ENCODE measurements around the gene AMZ1.
"Not testable (repeated sequence)": the region's sequence is repeated elsewhere in the genome, so short reads cannot be mapped to it uniquely, and the experiment has no call there.

Gene AMZ1

DNA sequence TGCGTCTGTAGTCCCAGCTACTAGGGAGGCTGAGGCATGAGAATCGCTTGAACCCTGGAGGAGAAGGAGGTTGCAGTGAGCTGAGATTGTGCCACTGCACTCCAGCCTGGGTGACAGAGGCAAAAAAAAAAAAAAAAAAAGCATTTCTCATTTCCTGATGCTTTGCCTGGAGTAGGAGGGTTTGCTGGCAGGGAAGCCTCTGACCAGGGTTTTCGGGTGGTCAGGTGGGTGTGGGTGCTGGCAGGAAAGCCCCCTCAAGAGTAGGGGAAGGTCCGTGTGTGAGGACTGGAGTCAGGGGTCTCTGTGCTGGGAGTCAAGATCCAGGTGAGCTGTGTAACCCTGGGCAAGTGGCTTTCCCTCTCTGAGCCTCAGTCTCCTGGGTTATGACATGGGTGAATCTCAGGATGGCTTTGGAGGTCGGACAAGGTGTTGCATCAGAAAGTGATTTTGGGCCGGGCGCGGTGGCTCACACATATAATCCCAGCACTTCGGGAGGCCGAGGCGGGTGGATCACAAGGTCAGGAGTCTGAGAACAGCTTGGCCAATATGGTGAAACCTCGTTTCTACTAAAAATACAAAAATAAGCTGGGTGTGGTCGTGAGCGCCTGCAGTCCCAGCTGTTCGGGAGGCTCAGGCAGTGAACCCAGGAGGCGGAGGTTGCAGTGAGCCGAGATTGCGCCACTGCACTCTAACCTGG is 3.2 kb downstream of the AMZ1 start:
- Mint-ChIP-seq H3K27ac (ENCODE audit: low read depth) (no peak overlapping the region), H3K9me3 (no peaks in the 10 kb centered on the region), H3K4me1 (peaks cover 26% of the 10 kb centered on the region)

DNA sequence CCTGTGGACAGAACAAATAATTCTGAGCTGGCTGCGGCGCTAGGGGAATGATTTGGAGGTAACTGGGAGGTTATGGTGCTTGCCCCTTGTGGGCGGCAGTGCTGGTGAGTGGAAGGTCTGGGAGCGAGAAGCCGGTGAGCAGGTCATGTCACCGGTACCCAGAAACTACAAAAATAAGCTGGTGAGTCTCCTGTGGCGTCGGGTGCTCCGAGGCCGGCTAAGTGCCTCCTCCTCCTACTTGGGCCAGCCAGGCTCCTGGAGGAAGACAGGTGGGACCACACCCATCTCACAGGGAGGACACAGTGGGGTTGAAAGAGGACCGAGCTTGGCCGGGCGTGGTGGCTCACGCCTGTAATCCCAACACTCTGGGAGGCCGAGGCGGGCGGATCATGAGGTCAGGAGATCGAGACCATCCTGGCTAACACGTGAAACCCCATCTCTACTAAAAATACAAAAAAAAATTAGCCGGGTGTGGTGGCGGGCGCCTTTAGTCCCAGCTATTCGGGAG is 4.0 kb downstream of the AMZ1 start:
- not testable (repeated sequence) for ATAC-seq (replicated peaks; ENCODE audit: extremely low read depth, poor library complexity, severe bottlenecking); H3K36me3 Mint-ChIP-seq (ENCODE audit: insufficient read depth); DNase-seq (ENCODE audit: low spot score in 2 of 2); H3K4me3 Mint-ChIP-seq; H3K27ac Mint-ChIP-seq (ENCODE audit: low read depth); H3K9me3 Mint-ChIP-seq
- peaks cover 46% of the 10 kb centered on the region for H3K27me3 Mint-ChIP-seq
- peaks cover 26% of the 10 kb centered on the region for H3K4me1 Mint-ChIP-seq

More for the DNA sequence above, 3.2 kb downstream of the AMZ1 start:
- Mint-ChIP-seq H3K36me3 (ENCODE audit: insufficient read depth) (no peaks in the 10 kb centered on the region), H3K27me3 (peaks cover 50% of the 10 kb centered on the region), H3K4me3 (no peak overlapping the region)
- DNase-seq (ENCODE audit: low spot score in 2 of 2) (no peak), ATAC-seq (replicated peaks; ENCODE audit: extremely low read depth, poor library complexity, severe bottlenecking) (no peak)

- Mint-ChIP-seq H3K27ac (ENCODE audit: low read depth) (no peak overlapping the region), H3K9me3 (no peaks in the 10 kb centered on the region), H3K36me3 (ENCODE audit: insufficient read depth) (peaks cover 1% of the 10 kb centered on the region), H3K27me3 (peaks cover 40% of the 10 kb centered on the region), H3K4me1 (peaks cover 26% of the 10 kb centered on the region), H3K4me3 (no peak overlapping the region)
- DNase-seq (ENCODE audit: low spot score in 2 of 2) (no peak), ATAC-seq (replicated peaks; ENCODE audit: extremely low read depth, poor library complexity, severe bottlenecking) (no peak)
These were observed 4.5 kb downstream of the AMZ1 start for GRCh38 chr7:2692543-2692942.

DNA sequence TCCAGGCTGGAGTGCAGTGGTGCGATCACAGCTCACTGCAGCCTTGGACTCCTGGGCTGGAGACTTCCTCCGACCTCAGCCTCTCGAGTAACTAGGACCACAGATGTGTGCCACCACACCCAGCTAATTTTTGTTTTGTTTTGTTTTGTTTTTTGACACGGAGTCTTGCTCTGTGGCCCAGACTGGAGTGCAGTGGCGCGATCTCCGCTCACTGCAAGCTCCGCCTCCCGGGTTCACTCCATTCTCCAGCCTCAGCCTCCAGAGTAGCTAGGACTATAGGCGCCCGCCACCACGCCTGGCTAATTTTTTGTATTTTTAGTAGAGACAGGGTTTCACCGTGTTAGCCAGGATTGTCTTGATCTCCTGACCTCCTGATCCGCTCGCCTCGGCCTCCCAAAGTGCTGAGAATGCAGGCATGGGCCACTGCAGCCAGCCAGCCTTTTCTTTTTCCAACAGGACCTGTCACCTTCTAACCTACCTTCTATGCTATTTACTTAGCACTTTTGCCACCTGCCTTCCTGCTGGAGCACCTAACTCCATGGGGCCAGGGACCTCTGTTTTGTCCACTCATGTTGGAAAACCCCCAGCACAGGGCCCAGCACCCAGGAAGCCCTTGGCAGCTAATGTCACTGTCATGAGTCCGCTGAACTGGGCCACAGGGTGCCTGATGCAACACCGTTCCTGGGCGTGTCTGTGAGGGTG is 5.6 kb downstream of the AMZ1 start:
- H3K36me3 Mint-ChIP-seq (ENCODE audit: insufficient read depth); ATAC-seq (replicated peaks; ENCODE audit: extremely low read depth, poor library complexity, severe bottlenecking); H3K27ac Mint-ChIP-seq (ENCODE audit: low read depth); H3K4me3 Mint-ChIP-seq; DNase-seq (ENCODE audit: low spot score in 2 of 2); H3K9me3 Mint-ChIP-seq: not testable (repeated sequence)
- Mint-ChIP-seq H3K27me3 (peaks cover 35% of the 10 kb centered on the region), H3K4me1 (peaks cover 29% of the 10 kb centered on the region)

DNA sequence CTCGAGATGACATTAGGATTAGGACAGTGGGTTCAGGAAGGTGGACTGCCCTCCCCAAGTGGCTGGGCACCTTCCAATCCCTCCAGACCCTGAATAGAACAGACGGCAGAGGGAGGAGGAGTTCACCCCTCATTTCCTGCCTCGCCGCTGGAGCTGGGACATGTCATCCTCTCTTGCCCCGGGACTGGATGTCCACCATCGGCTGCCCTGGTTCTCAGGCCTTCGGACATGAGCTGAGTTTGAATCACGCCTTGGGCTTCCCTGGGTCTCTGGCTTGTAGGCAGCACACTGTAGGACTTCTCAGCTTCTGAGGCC is 6.1 kb downstream of the AMZ1 start:
- Mint-ChIP-seq H3K4me1 (peaks cover 29% of the 10 kb centered on the region), H3K27me3 (peaks cover 30% of the 10 kb centered on the region)
- H3K36me3 Mint-ChIP-seq (ENCODE audit: insufficient read depth); H3K9me3 Mint-ChIP-seq; H3K27ac Mint-ChIP-seq (ENCODE audit: low read depth); DNase-seq (ENCODE audit: low spot score in 2 of 2); H3K4me3 Mint-ChIP-seq; ATAC-seq (replicated peaks; ENCODE audit: extremely low read depth, poor library complexity, severe bottlenecking): not testable (repeated sequence)

GRCh38 chr7:2698581-2699288 is 10.7 kb downstream of the AMZ1 start:
- Mint-ChIP-seq H3K4me3 (peak overlapping the region; percentile 55), H3K4me1 (peaks cover 35% of the 10 kb centered on the region), H3K27ac (ENCODE audit: low read depth) (peak overlapping the region; percentile 91), H3K27me3 (no peaks in the 10 kb centered on the region), H3K9me3 (no peaks in the 10 kb centered on the region), H3K36me3 (ENCODE audit: insufficient read depth) (peaks cover 8% of the 10 kb centered on the region)
- ATAC-seq (replicated peaks; ENCODE audit: extremely low read depth, poor library complexity, severe bottlenecking), result peak; percentile 93
- DNase-seq (ENCODE audit: low spot score in 2 of 2), result peak; percentile 50 to 79

GRCh38 chr7:2699289-2699620 is 11.3 kb downstream of the AMZ1 start:
- ATAC-seq (replicated peaks; ENCODE audit: extremely low read depth, poor library complexity, severe bottlenecking) (no peak), DNase-seq (ENCODE audit: low spot score in 2 of 2) (no peak)
- Mint-ChIP-seq H3K36me3 (ENCODE audit: insufficient read depth) (peaks cover 8% of the 10 kb centered on the region), H3K27ac (ENCODE audit: low read depth) (peak overlapping the region; percentile 91), H3K4me3 (peak overlapping the region; percentile 55), H3K27me3 (no peaks in the 10 kb centered on the region), H3K4me1 (peaks cover 35% of the 10 kb centered on the region), H3K9me3 (no peaks in the 10 kb centered on the region)

GRCh38 chr7:2700141-2700850 is 12.3 kb downstream of the AMZ1 start:
- no peaks in the 10 kb centered on the region for H3K27me3 Mint-ChIP-seq
- ATAC-seq (replicated peaks; ENCODE audit: extremely low read depth, poor library complexity, severe bottlenecking), result no peak
- H3K36me3 Mint-ChIP-seq (ENCODE audit: insufficient read depth), result peaks cover 8% of the 10 kb centered on the region
- no peak for DNase-seq (ENCODE audit: low spot score in 2 of 2)
- peak overlapping the region; percentile 91 for H3K27ac Mint-ChIP-seq (ENCODE audit: low read depth)
- no peaks in the 10 kb centered on the region for H3K9me3 Mint-ChIP-seq
- H3K4me3 Mint-ChIP-seq, result peak overlapping the region; percentile 62
- H3K4me1 Mint-ChIP-seq, result peaks cover 35% of the 10 kb centered on the region

DNA sequence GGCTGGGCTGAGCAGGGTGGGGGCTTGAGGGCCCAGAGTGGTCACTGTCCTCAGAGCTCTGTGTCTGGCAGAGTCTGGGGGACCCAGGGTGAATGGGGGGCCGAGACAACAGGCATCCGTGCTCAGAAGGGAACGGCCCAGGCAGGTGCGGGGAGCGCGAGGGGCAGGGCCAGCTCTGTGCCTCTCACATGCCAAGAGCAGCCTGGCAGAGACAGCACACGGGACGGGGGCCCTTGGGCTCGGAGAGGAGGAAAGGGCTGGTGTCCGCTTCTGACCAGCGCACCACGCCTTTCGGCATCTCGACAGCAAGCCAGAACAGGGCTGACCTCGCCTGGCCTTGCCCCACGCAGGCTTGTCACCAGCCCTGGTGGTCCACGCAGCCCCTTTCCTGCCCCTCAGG is 13.4 kb downstream of the AMZ1 start:
- ATAC-seq (replicated peaks; ENCODE audit: extremely low read depth, poor library complexity, severe bottlenecking), result no peak

DNA sequence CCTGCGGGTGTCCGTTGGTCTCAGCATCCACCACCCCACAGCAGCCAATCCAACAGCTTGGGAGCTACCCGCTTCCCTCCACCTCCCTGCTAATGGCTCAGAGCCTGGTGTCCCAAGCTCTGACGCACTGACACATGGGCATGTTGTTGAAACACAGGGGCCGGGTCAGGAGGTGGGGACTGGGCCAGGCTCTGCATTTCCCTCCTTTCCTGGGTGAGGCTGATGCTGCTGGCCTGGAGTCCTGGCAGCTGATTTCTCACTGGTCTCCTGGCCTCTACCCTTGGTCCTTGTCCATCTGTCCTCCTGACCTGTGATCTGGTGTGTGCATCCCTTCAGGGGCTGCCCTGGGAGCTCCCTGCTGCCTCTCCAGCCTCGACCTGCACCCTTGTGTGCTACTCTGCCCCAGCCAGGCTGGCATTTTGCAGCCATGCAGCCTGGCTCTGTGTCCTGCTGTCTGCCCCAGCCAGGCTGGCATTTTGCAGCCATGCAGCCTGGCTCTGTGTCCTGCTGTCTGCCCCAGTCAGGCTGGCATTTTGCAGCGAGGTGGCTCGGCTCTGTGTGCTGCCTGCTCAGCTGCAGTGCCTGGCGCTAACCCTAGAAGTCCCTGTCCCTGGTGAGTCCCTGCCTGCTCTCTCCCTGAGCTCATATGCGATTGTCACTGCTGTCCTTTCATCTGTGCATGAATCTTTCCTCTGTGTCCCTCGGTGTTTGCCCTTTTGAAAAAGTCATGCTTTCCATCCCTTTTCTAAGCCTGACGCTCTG is 14.0 kb downstream of the AMZ1 start:
- Mint-ChIP-seq H3K27me3 (no peaks in the 10 kb centered on the region), H3K9me3 (no peaks in the 10 kb centered on the region), H3K27ac (ENCODE audit: low read depth) (no peak overlapping the region), H3K4me1 (peaks cover 35% of the 10 kb centered on the region), H3K36me3 (ENCODE audit: insufficient read depth) (peaks cover 6% of the 10 kb centered on the region), H3K4me3 (no peak overlapping the region)
- DNase-seq (ENCODE audit: low spot score in 2 of 2) (no peak), ATAC-seq (replicated peaks; ENCODE audit: extremely low read depth, poor library complexity, severe bottlenecking) (no peak)

More for the DNA sequence above, 13.4 kb downstream of the AMZ1 start:
- no peak for DNase-seq (ENCODE audit: low spot score in 2 of 2)
- Mint-ChIP-seq H3K27ac (ENCODE audit: low read depth) (no peak overlapping the region), H3K4me1 (peaks cover 35% of the 10 kb centered on the region), H3K27me3 (no peaks in the 10 kb centered on the region), H3K9me3 (no peaks in the 10 kb centered on the region), H3K4me3 (no peak overlapping the region), H3K36me3 (ENCODE audit: insufficient read depth) (peaks cover 8% of the 10 kb centered on the region)

GRCh38 chr7:2702594-2702957 is 14.6 kb downstream of the AMZ1 start:
- no peaks in the 10 kb centered on the region for H3K9me3 Mint-ChIP-seq
- ATAC-seq (replicated peaks; ENCODE audit: extremely low read depth, poor library complexity, severe bottlenecking), result no peak
- peaks cover 8% of the 10 kb centered on the region for H3K36me3 Mint-ChIP-seq (ENCODE audit: insufficient read depth)
- no peak for DNase-seq (ENCODE audit: low spot score in 2 of 2)
- no peak overlapping the region for H3K4me3 Mint-ChIP-seq
- H3K27me3 Mint-ChIP-seq, result no peaks in the 10 kb centered on the region
- peaks cover 35% of the 10 kb centered on the region for H3K4me1 Mint-ChIP-seq
- no peak overlapping the region for H3K27ac Mint-ChIP-seq (ENCODE audit: low read depth)

Data from central memory CD8-positive, alpha-beta T cell (primary cell).